HG02852 (cell line): ENCODE data around the gene SIVA1.

Source experiments
- ATAC-seq: cut with Tn5 transposase; IDR thresholded peaks from one replicate; pipeline ENCODE4 v1.9.1; 2021; ENCODE audit warnings: mild to moderate bottlenecking, moderate library complexity; ENCODE audit not compliant: unreplicated experiment

The SIVA1 gene, protein sequence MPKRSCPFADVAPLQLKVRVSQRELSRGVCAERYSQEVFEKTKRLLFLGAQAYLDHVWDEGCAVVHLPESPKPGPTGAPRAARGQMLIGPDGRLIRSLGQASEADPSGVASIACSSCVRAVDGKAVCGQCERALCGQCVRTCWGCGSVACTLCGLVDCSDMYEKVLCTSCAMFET

GRCh38 chr14:104752735-104753527 is at the start of gene SIVA1:
Gene SIVA1 (plus strand): TSS chr14:104753147. CDS start chr14:104753202, 55 bp downstream.
- ATAC-seq: peak; percentile 84

DNA sequence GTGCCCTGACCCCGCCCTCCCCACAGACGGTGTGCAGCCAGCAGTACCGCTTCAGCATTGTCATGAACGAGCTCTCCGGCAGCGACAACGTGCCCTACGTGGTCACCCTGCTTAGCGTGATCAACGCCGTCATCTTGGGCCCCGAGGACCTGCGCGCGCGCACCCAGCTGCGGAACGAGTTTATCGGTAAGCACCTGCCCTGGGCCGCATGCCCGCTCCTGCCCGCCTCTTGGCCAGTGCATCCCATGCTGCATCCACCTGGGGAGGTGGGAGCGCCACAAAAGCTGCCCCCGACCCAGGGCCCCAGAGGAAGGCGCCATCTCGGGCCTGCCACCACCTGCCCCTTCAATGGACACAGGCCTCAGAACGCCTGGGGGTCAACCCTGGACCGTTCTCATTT is 49.7 kb upstream of the SIVA1 start:
- ATAC-seq: no peak

DNA sequence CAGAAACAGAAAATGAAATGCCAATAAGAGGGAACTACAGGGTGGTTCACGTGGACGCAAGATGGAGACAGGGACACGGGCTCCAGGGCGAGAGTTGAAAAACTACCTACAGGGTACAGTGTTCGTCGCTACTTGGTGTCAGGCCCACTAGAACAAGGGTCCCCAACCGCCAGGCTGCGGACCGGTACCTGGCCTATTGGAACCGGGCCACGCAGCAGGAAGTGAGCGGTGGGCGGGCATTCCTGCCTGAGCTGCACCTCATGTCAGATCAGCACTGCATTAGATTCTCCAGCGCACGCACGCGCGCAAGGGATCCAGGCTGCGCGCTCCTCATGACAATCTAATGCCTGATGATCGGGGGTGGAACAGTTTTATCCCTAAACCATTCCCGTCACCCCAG is 48.7 kb upstream of the SIVA1 start:
- no peak for ATAC-seq

DNA sequence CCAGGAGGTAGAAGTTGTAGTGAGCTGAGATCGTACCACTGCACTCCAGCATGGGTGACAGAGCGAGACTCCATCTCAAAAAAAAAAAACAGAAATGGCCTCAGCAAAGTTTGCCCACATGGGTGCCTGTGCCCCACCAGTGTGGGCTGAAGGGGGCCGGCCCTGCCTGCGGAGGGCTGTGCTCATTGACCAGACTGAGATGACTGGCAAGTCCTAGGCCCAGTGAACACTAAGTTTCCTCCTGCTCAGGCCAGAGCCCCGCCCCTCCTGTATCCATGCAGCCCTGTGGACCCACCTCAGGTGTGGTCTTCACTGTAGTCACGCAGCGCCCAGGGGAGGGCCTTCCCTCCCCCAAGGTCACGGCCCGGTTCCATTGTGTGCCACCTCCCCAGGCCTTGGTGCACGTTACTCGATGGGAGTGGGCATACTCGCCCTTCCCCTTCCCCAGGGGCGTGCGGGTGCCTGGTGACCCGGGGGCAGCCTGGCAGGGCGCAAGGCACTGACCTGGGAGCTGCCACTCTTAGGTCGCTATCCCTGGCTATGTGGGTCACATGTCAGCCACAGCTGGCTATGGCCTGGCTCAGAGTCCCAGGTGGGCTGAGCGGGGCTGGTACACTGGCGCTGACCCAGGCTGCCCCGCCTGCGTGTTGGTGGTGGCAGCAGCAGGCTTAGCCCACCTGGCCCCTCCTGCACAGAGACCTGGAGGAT is 47.5 kb upstream of the SIVA1 start:
- no peak for ATAC-seq

GRCh38 chr14:104706733-104707607 is 46.0 kb upstream of the SIVA1 start:
- no peak for ATAC-seq

DNA sequence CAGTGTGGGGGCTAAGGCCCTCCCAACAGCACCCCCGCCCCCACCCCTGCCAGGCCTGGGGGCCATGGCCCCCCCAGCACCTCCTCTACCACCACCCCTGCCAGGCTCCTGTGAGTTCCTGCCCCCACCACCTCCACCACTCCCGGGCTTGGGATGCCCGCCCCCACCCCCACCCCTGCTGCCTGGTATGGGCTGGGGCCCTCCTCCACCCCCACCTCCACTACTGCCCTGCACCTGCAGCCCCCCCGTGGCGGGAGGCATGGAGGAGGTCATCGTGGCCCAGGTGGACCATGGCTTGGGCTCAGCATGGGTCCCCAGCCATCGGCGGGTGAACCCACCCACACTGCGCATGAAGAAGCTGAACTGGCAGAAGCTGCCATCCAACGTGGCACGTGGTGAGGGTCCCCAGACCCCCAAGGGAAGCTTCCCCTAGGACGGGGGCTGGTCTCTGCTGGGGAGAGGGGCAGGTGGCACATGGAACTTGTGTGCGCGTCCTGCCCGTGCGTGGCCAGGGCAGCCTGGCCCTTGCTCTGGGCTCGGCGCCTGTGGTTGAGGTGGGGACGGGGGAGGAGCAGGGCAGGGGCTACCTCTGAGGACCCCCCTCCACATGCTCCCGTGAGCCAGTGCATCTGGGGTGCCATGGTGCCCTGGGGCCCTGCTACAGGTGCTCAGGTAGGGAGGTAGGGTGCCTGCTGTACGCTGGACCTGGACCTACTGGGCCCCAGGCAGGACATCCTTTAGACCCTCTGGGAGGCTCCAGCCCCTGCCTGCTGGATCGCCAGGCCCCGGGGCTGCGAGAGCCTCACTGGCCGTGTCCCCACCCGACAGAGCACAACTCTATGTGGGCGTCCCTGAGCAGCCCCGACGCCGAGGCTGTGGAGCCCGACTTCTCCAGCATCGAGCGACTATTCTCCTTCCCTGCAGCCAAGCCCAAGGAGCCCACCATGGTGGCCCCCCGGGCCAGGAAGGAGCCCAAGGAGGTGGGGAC is 45.0 kb upstream of the SIVA1 start:
- no peak for ATAC-seq

GRCh38 chr14:104708606-104709268 is 44.2 kb upstream of the SIVA1 start:
- ATAC-seq: no peak

DNA sequence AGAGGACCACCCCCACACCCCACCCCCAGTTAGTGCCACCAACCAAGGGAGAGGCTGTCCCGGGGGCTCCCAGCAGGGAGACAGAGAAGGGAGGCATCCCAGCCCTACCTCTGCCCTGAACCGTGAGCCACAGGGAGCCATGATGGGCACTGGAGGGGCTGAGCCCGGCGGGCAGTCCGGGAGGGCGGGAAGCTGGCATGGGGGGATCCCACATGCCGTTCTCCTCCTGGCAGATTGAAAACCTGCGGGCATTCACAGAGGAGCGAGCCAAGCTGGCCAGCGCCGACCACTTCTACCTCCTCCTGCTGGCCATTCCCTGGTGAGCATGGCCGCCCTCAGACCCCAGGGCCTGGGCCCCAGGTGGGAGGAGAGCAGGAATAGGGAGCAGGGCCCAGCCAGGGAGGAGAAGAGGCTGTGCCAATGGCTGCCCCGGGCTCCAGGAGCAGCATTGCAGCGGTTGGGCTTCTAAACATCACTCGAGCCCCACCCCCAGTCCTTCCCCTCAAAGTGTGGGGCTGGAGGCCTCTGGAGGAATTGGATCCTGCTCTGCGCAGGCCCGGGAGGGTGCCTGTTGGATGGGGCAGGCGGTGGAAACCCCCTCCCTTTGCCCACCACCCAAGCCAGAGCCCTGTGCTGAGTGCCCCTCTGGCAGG is 43.4 kb upstream of the SIVA1 start:
- ATAC-seq: no peak

- ATAC-seq: no peak
Measured at GRCh38 chr14:104710071-104710735, 42.7 kb upstream of the SIVA1 start.

- no peak for ATAC-seq
Measured at GRCh38 chr14:104712881-104713734, 39.8 kb upstream of the SIVA1 start.

DNA sequence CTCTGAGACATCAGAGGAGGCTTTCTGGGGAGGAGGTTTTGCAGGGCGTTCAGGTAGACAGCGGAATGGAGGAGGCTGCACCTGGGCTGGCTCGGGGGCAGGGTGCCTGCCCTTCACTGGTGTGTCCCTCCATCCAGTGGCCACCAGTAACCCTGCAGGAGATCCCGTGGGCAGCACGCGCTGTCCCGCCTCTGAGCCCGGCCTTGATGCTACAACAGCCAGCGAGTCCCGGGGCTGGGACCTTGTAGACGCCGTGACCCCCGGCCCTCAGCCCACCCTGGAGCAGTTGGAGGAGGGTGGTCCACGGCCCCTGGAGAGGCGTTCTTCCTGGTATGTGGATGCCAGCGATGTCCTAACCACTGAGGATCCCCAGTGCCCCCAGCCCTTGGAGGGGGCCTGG is 38.9 kb upstream of the SIVA1 start:
- no peak for ATAC-seq

DNA sequence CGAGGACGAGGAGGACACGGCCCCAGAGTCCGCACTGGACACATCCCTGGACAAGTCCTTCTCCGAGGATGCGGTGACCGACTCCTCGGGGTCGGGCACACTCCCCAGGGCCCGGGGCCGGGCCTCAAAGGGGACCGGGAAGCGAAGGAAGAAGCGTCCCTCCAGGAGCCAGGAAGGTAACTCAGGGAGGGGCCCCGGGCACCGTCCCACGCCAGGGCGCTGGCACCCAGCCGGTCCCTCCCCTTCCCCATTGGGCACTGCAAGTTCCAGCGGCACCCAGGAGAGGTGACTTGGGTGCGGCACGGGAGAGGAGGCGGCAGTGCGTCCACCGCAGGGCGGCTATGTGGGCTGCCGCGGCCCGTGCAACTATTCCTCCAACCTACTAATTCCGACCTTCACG is 38.3 kb upstream of the SIVA1 start:
- no peak for ATAC-seq

DNA sequence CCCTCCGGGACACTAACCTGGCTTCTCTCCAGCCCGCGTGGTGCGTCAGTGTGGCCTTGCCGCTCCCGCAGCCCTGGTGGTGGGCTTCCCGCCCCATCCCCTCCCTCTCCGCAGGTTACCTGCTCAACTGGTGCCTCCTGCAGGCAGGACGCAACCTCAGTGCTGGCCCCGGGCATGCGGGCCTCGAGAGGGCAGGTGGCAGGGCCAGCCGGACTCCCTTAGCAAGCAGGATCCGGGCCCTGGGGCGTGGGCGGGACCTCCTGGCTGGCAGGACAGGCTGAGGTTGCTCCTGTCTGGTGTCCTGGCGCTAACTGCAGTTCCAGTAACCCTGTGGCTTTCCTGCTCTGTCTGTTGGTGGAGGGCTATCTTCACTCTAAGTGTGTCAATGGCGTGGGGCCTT is 37.5 kb upstream of the SIVA1 start:
- ATAC-seq: no peak

GRCh38 chr14:104715871-104716270 is 37.1 kb upstream of the SIVA1 start:
- no peak for ATAC-seq

DNA sequence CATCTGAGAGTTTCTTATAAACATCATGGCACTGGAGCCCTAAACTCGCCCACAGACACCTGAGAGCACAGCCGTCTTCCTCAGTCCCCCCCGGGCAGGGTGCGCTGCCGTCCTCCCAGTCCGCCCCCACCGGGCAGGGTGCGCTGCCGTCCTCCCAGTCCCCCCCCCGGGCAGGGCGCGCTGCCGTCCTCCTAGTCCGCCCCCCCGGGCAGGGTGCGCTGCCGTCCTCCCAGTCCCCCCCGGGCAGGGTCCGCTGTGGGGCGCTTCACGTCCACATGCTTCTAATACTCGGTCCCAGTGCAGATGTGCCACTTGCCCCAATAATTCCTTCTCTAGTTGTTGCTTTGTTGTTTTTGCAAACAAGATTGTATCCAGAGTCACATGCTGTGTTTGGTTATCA is 35.8 kb upstream of the SIVA1 start:
- no peak for ATAC-seq

- no peak for ATAC-seq
Measured at GRCh38 chr14:104717646-104718045, 35.3 kb upstream of the SIVA1 start.

DNA sequence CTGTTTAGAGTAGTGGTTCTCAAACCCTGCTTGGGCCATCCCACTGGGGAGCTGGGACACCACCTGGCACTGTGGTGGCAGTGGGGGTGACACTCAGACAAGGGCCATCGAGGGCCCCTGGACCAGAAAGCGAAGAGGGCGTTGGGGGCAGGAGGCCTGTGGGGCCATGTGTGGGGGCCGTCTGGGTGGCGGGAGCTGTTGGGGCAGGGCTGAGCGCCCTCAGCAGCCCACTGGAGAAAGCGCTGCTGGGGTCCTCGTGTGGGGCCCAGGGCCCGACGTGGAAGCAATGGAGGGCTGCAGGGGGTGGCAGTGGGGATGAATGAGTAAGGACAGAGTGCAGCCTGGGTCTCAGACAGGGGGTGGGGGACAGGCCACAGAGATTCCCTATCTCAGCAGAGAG is 34.8 kb upstream of the SIVA1 start:
- no peak for ATAC-seq
